K562 (cell line): ENCODE data around the gene AIPL1. TPM values are rescaled to one million over a fixed set of nuclear protein-coding genes. Genes with fewer than 3 reads are reported as not detected.

Experiments
- ARHGAP35 ChIP-seq: fragments of 450-650 bp; IDR thresholded peaks from 2 replicates; pipeline ENCODE4 v1.6.1; 2018; ENCODE audit not compliant: partially characterized antibody
- ARID2 ChIP-seq: fragments of 450-650 bp; IDR thresholded peaks from 2 replicates; pipeline ENCODE4 v1.6.1; 2017; ENCODE audit warnings: antibody characterized with exemption, mild to moderate bottlenecking
- ATF3 ChIP-seq, 2 experiments: fragments of 450-650 bp in 1 of 2; sonication (generic) in 1 of 2; formaldehyde crosslinking in 1 of 2; IDR thresholded peaks in 1 of 2; conservative IDR thresholded peaks in 1 of 2; 2 replicates each; pipeline versions ENCODE4 v1.6.1 to v1.8.1; 2016 to 2023; ENCODE audit warnings: mild to moderate bottlenecking in 2 of 2, moderate library complexity in 2 of 2, inconsistent platforms in 1 of 2, missing genetic modification reagents in 1 of 2
- BHLHE40 ChIP-seq: IDR thresholded peaks from 2 replicates; pipeline ENCODE4 v1.6.1; 2011; ENCODE audit warnings: low read length, improper control_type of control experiment
- CAMTA2 ChIP-seq: fragments of 250-450 bp; sonication (Bioruptor Pico); conservative IDR thresholded peaks from 2 replicates; pipeline ENCODE4 v1.5.1; 2022
- CBFA2T3 ChIP-seq: fragments of 450-650 bp; IDR thresholded peaks from 2 replicates; pipeline ENCODE4 v1.6.1; 2017
- CHCHD3 ChIP-seq: fragments of 250-450 bp; sonication (Bioruptor Pico); IDR thresholded peaks from 2 replicates; pipeline ENCODE4 v2.1.2; 2022; ENCODE audit warnings: mild to moderate bottlenecking
- HLTF ChIP-seq: fragments of 450-650 bp; IDR thresholded peaks from 2 replicates; pipeline ENCODE4 v1.6.1; 2016
- KDM1A ChIP-seq, 2 experiments: fragments of 450-650 bp; IDR thresholded peaks; 2 replicates each; pipeline ENCODE4 v1.6.1; 2016; ENCODE audit warnings: mild to moderate bottlenecking in 2 of 2
- MAFG ChIP-seq: fragments of 450-650 bp; conservative IDR thresholded peaks from 2 replicates; pipeline ENCODE4 v1.6.1; 2016; ENCODE audit warnings: missing genetic modification characterization, missing compliant biosample characterization
- MBD2 ChIP-seq: sonication (generic); IDR thresholded peaks from 2 replicates; pipeline ENCODE4 v1.6.1; 2016; ENCODE audit warnings: low read depth, borderline replicate concordance
- MEF2D ChIP-seq: conservative IDR thresholded peaks from 2 replicates; pipeline ENCODE4 v1.6.1; 2016; ENCODE audit warnings: low read depth, missing genetic modification characterization, missing compliant biosample characterization
- NR2C1 ChIP-seq, 2 experiments: fragments of 450-650 bp; IDR thresholded peaks; 2 replicates each; pipeline ENCODE4 v1.6.1; 2017; ENCODE audit warnings: mild to moderate bottlenecking in 2 of 2, antibody characterized with exemption in 1 of 2, inconsistent platforms in 1 of 2, missing compliant biosample characterization in 1 of 2, missing genetic modification characterization in 1 of 2
- NR2C2 ChIP-seq, 2 experiments: fragments of 200-800 bp in 1 of 2; sonication (Bioruptor generic) in 1 of 2; sonication (generic) in 1 of 2; formaldehyde crosslinking in 1 of 2; IDR thresholded peaks; 2 replicates each; pipeline versions ENCODE4 v1.6.1 to v1.8.0; 2016 to 2022; ENCODE audit warnings: mild to moderate bottlenecking in 1 of 2, missing compliant biosample characterization in 1 of 2, missing genetic modification characterization in 1 of 2, missing genetic modification reagents in 1 of 2
- NRF1 ChIP-seq, 2 experiments: fragments of 450-650 bp; IDR thresholded peaks in 1 of 2; conservative IDR thresholded peaks in 1 of 2; 2 replicates each; pipeline ENCODE4 v1.6.1; 2014; ENCODE audit warnings: mild to moderate bottlenecking in 2 of 2
- RBFOX2 ChIP-seq: fragments of 200-400 bp; formaldehyde crosslinking; IDR thresholded peaks from 2 replicates; pipeline ENCODE4 v1.6.1; 2017; ENCODE audit warnings: low read depth, mild to moderate bottlenecking, low read length, moderate library complexity
- SAFB2 ChIP-seq: fragments of 200-400 bp; formaldehyde crosslinking; IDR thresholded peaks from 2 replicates; pipeline ENCODE4 v1.6.1; 2018; ENCODE audit warnings: borderline replicate concordance, low read length, low read depth, moderate library complexity; ENCODE audit not compliant: severe bottlenecking
- SMARCA4 ChIP-seq: fragments of 450-650 bp; IDR thresholded peaks from 2 replicates; pipeline ENCODE4 v1.6.1; 2016
- SMARCC2 ChIP-seq: fragments of 450-650 bp; IDR thresholded peaks from 2 replicates; pipeline ENCODE4 v1.6.1; 2017; ENCODE audit warnings: antibody characterized with exemption, moderate library complexity, mild to moderate bottlenecking, low read depth
- TBL1XR1 ChIP-seq, 2 experiments: IDR thresholded peaks; 2 replicates each; pipeline ENCODE4 v1.6.1; 2012; ENCODE audit warnings: improper control_type of control experiment in 2 of 2, low read length in 2 of 2, mild to moderate bottlenecking in 1 of 2
- THAP7 ChIP-seq: fragments of 250-450 bp; sonication (Bioruptor Pico); IDR thresholded peaks from 2 replicates; pipeline ENCODE4 v1.5.0; 2021
- USF1 ChIP-seq: sonication (generic); formaldehyde crosslinking; IDR thresholded peaks from 2 replicates; pipeline ENCODE4 v1.9.0; 2022; ENCODE audit warnings: mild to moderate bottlenecking, missing genetic modification reagents
- VEZF1 ChIP-seq: fragments of 200-800 bp; sonication (Bioruptor generic); IDR thresholded peaks from 2 replicates; pipeline ENCODE4 v1.6.1; 2017; ENCODE audit warnings: missing genetic modification characterization, missing compliant biosample characterization
- YBX1 ChIP-seq: fragments of 450-650 bp; IDR thresholded peaks from 2 replicates; pipeline ENCODE4 v1.7.1; 2016; ENCODE audit warnings: mild to moderate bottlenecking
- ZNF224 ChIP-seq: sonication (generic); formaldehyde crosslinking; IDR thresholded peaks from 2 replicates; pipeline ENCODE4 v1.8.0; 2022; ENCODE audit warnings: mild to moderate bottlenecking, missing genetic modification reagents
- ZNF316 ChIP-seq: fragments of 450-650 bp; IDR thresholded peaks from 2 replicates; pipeline ENCODE4 v1.6.1; 2016
- polyA plus RNA-seq, 8 experiments: library from polyadenylated mRNA; depleted of rRNA in 4 of 8; stranded (reverse) in 5 of 8; unstranded in 3 of 8; fragments of >200 nt; fragmentation: Nextera tagmentation in 2 of 8; fragmentation: Illumina TruSeq in 1 of 8; extraction: Ambion mirVana in 2 of 8; extraction: Trizol in 1 of 8; gene quantifications; 2 replicates each; pipeline versions ENCODE4 v1.2.1 to v1.2.3, GENCODE V29; 2011 to 2014; ENCODE audit warnings: inconsistent platforms in 1 of 8, missing spikeins in 1 of 8
- total RNA-seq, 7 experiments: library from RNA; depleted of rRNA in 6 of 7; stranded (reverse); fragments of >200 nt in 6 of 7; fragmentation: Illumina TruSeq in 2 of 7; extraction: Trizol in 2 of 7; gene quantifications; 2 replicates each; pipeline versions ENCODE4 v1.2.1 to v1.2.3, GENCODE V29; 2011 to 2021; ENCODE audit warnings: low replicate concordance in 1 of 7

AIPL1 gene
- total and polyA plus RNA-seq, 9 of the 15 experiments (the other 6 are each of a cell fraction or from before 2014, with no cell fraction given), result not detected

GRCh38 chr17:6456914-6457687 is 22.2 kb upstream of the AIPL1 start (continued):
- TF ChIP-seq YBX1, result no peak
- TF ChIP-seq ATF3 (IDR thresholded peaks at IDR 0.05), result peak; percentile 73
- no peak for TF ChIP-seq ATF3 (CRISPR knock-in tag; conservative IDR thresholded peaks at IDR 0.05)
- peak; percentile 55 for TF ChIP-seq MAFG (tag)
- no peak for TF ChIP-seq TBL1XR1 (IDR thresholded peaks at IDR 0.05; ENCODE audit: low read length in 2 of 2)
- no peak for TF ChIP-seq ARHGAP35
- peak; percentile 37; the same call in 1 of the 2 replicates for TF ChIP-seq BHLHE40
- TF ChIP-seq VEZF1 (CRISPR knock-in tag), result peak; percentile 50; the same call in 1 of the 2 replicates
- TF ChIP-seq SMARCC2, result no peak
- TF ChIP-seq CAMTA2, result no peak
- no peak for TF ChIP-seq USF1 (CRISPR knock-in tag)
- TF ChIP-seq CBFA2T3, result peak; percentile 20; the same call in 1 of the 2 replicates
- peak in 1 of 2 experiments; percentile 26; a peak in 1 of 4 replicates for TF ChIP-seq NRF1 (conservative IDR thresholded peaks at IDR 0.05 in 1 of 2, IDR thresholded peaks at IDR 0.05 in 1 of 2)
- no peak for TF ChIP-seq ARID2
- TF ChIP-seq KDM1A (IDR thresholded peaks at IDR 0.05), result 0 out of 4 replicates have a peak, but pooled peaks of 1 of the 2 experiments have one; percentile 20
- TF ChIP-seq MEF2D, result 0 out of 2 replicates have a peak, but pooled peaks have one; percentile 42
- TF ChIP-seq ZNF224 (CRISPR knock-in tag), result no peak
- no peak for TF ChIP-seq NR2C1 (IDR thresholded peaks at IDR 0.05)
- 0 out of 2 replicates have a peak, but pooled peaks have one; percentile 28 for TF ChIP-seq NR2C1 (tag; IDR thresholded peaks at IDR 0.05)
- peak; percentile 32 for TF ChIP-seq ZNF316
- no peak for TF ChIP-seq CHCHD3 (CRISPR knock-in tag)
- TF ChIP-seq THAP7 (CRISPR knock-in tag), result no peak
- TF ChIP-seq HLTF, result no peak
- no peak for TF ChIP-seq RBFOX2
- TF ChIP-seq NR2C2 (CRISPR knock-in tag; IDR thresholded peaks at IDR 0.05), result no peak
- peak; percentile 71 for TF ChIP-seq NR2C2 (tag; IDR thresholded peaks at IDR 0.05)
- TF ChIP-seq SMARCA4, result peak; percentile 58
- no peak for TF ChIP-seq SAFB2
- no peak for TF ChIP-seq MBD2
